Transverse colon (tissue), 4 donors: ENCODE measurements around the gene ZC3H18.

Experiments used
- EP300 ChIP-seq: sonication (generic); formaldehyde crosslinking; IDR thresholded peaks from one replicate; pipeline ENCODE4 v1.6.1; 2017; ENCODE audit warnings: antibody characterized with exemption, low read depth
- POLR2A ChIP-seq: fragments of 450-650 bp; IDR thresholded peaks from one replicate; pipeline ENCODE4 v1.6.1; 2016; ENCODE audit warnings: antibody characterized with exemption, mild to moderate bottlenecking, moderate library complexity
- POLR2AphosphoS5 ChIP-seq, 3 donors: sonication (generic); formaldehyde crosslinking; IDR thresholded peaks; one replicate each; pipeline ENCODE4 v1.6.1; 2016; ENCODE audit warnings: antibody characterized with exemption in 3 of 3
- TF ChIP-seq, protein P1 (sequence below), 5 experiments: fragments of 200-600 bp in 3 of 5; fragments of 450-650 bp in 2 of 5; sonication (generic) in 3 of 5; IDR thresholded peaks; 1 replicate in 2 of 5; 2 replicates in 3 of 5; pipeline ENCODE4 v1.5.1; 2016 to 2017; ENCODE audit warnings: antibody characterized with exemption in 5 of 5, inconsistent platforms in 3 of 5, mild to moderate bottlenecking in 2 of 5, moderate library complexity in 1 of 5

- TF ChIP-seq, protein P1, sequence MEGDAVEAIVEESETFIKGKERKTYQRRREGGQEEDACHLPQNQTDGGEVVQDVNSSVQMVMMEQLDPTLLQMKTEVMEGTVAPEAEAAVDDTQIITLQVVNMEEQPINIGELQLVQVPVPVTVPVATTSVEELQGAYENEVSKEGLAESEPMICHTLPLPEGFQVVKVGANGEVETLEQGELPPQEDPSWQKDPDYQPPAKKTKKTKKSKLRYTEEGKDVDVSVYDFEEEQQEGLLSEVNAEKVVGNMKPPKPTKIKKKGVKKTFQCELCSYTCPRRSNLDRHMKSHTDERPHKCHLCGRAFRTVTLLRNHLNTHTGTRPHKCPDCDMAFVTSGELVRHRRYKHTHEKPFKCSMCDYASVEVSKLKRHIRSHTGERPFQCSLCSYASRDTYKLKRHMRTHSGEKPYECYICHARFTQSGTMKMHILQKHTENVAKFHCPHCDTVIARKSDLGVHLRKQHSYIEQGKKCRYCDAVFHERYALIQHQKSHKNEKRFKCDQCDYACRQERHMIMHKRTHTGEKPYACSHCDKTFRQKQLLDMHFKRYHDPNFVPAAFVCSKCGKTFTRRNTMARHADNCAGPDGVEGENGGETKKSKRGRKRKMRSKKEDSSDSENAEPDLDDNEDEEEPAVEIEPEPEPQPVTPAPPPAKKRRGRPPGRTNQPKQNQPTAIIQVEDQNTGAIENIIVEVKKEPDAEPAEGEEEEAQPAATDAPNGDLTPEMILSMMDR (IDR thresholded peaks at IDR 0.05), result no peak
- TF ChIP-seq EP300, result no peak
- no peak for TF ChIP-seq POLR2A
- peak in 1 of 3 donors; percentile 19 for TF ChIP-seq POLR2AphosphoS5 (IDR thresholded peaks at IDR 0.05)
These were observed 64.2 kb downstream of the ZC3H18 start for GRCh38 chr16:88634141-88634993.
